Measurements from ENCODE around the gene PARD6A.

The PARD6A gene, protein sequence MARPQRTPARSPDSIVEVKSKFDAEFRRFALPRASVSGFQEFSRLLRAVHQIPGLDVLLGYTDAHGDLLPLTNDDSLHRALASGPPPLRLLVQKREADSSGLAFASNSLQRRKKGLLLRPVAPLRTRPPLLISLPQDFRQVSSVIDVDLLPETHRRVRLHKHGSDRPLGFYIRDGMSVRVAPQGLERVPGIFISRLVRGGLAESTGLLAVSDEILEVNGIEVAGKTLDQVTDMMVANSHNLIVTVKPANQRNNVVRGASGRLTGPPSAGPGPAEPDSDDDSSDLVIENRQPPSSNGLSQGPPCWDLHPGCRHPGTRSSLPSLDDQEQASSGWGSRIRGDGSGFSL

GRCh38 chr16:67660564-67661028 lies at the start of gene PARD6A:
PARD6A (plus strand) TSS chr16:67660960; CDS start chr16:67661039, 79 bp downstream.
- Histone ChIP-seq H2AFZ (ENCODE audit: low read length) (peak within 1 kb of the TSS; percentile 82), H3F3A (ENCODE audit: low read depth) (no peaks in the 10 kb centered on the region), H3K9ac (ENCODE audit: low read depth, low read length, poor library complexity, severe bottlenecking) (peak within 1 kb of the TSS; percentile 71), H3K9me2 (replicated peaks; ENCODE audit: low read depth, low read length) (no peaks in the 10 kb centered on the region), H3K9me3 (ENCODE audit: insufficient read depth, low read depth, low read length) (no peaks in the 10 kb centered on the region), H3K36me3 (ENCODE audit: insufficient read depth, low read length) (peaks cover 25% of the 10 kb centered on the region; the same call in 1 of the 2 replicates), H4K20me1 (ENCODE audit: insufficient read depth, low read length, poor library complexity, severe bottlenecking) (peaks cover 22% of the 10 kb centered on the region), H3K4me2 (ENCODE audit: low read depth, low read length, poor library complexity, severe bottlenecking) (peak within 1 kb of the TSS; percentile 72), H3K4me3 (ENCODE audit: low read length, poor library complexity, severe bottlenecking) (peak within 1 kb of the TSS; percentile 76), H3K4me1 (ENCODE audit: insufficient read depth, low read length, poor library complexity, severe bottlenecking) (peaks cover 9% of the 10 kb centered on the region), H3K27me3 (ENCODE audit: insufficient read depth, low read length, poor library complexity, severe bottlenecking) (no peaks in the 10 kb centered on the region), H3K79me2 (ENCODE audit: insufficient read depth, low read length) (peaks cover 15% of the 10 kb centered on the region; the same call in 1 of the 2 replicates)
- no peak for TF ChIP-seq EZH2phosphoT487 (IDR thresholded peaks at IDR 0.05; ENCODE audit: borderline replicate concordance)
- TF ChIP-seq, protein P1, sequence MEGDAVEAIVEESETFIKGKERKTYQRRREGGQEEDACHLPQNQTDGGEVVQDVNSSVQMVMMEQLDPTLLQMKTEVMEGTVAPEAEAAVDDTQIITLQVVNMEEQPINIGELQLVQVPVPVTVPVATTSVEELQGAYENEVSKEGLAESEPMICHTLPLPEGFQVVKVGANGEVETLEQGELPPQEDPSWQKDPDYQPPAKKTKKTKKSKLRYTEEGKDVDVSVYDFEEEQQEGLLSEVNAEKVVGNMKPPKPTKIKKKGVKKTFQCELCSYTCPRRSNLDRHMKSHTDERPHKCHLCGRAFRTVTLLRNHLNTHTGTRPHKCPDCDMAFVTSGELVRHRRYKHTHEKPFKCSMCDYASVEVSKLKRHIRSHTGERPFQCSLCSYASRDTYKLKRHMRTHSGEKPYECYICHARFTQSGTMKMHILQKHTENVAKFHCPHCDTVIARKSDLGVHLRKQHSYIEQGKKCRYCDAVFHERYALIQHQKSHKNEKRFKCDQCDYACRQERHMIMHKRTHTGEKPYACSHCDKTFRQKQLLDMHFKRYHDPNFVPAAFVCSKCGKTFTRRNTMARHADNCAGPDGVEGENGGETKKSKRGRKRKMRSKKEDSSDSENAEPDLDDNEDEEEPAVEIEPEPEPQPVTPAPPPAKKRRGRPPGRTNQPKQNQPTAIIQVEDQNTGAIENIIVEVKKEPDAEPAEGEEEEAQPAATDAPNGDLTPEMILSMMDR (conservative IDR thresholded peaks at IDR 0.05; ENCODE audit: low read length): no peak

- no peak overlapping the region for H3K9ac ChIP-seq (ENCODE audit: low read depth, low read length, poor library complexity, severe bottlenecking)
- TF ChIP-seq EZH2phosphoT487 (IDR thresholded peaks at IDR 0.05; ENCODE audit: borderline replicate concordance): no peak
- TF ChIP-seq, protein P1 (conservative IDR thresholded peaks at IDR 0.05; ENCODE audit: low read length): peak; percentile 52
- H3K36me3 ChIP-seq (ENCODE audit: insufficient read depth, low read length): peaks cover 84% of the 10 kb centered on the region
- no peak overlapping the region for H3K4me3 ChIP-seq (ENCODE audit: low read length, poor library complexity, severe bottlenecking)
- H3K27me3 ChIP-seq (ENCODE audit: insufficient read depth, low read length, poor library complexity, severe bottlenecking): no peaks in the 10 kb centered on the region
- H3K79me2 ChIP-seq (ENCODE audit: insufficient read depth, low read length): peaks cover 31% of the 10 kb centered on the region
- H3K4me2 ChIP-seq (ENCODE audit: low read depth, low read length, poor library complexity, severe bottlenecking): no peak overlapping the region
- peaks cover 22% of the 10 kb centered on the region for H4K20me1 ChIP-seq (ENCODE audit: insufficient read depth, low read length, poor library complexity, severe bottlenecking)
- no peaks in the 10 kb centered on the region for H3K4me1 ChIP-seq (ENCODE audit: insufficient read depth, low read length, poor library complexity, severe bottlenecking)
- H3K9me2 ChIP-seq (replicated peaks; ENCODE audit: low read depth, low read length): no peaks in the 10 kb centered on the region
- no peak overlapping the region for H2AFZ ChIP-seq (ENCODE audit: low read length)
- no peaks in the 10 kb centered on the region for H3K9me3 ChIP-seq (ENCODE audit: insufficient read depth, low read depth, low read length)
- H3F3A ChIP-seq (ENCODE audit: low read depth): no peaks in the 10 kb centered on the region
These were observed 47.0 kb upstream of the PARD6A start for GRCh38 chr16:67613808-67614207.

DNA sequence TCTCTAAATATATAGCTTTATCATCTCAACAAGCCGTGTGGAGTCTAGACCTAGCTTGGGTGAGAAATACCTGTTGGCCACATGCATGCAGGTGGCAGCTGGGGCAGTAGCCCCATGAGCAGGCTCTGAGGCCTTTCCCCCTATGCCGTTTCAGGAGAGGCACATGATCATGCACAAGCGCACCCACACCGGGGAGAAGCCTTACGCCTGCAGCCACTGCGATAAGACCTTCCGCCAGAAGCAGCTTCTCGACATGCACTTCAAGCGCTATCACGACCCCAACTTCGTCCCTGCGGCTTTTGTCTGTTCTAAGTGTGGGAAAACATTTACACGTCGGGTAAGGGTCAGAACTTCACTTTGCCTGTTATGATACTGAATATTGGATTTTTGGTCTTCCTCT lies 32.5 kb upstream of the PARD6A start:
- TF ChIP-seq, protein P1 (conservative IDR thresholded peaks at IDR 0.05; ENCODE audit: low read length): no peak
- no peak for TF ChIP-seq EZH2phosphoT487 (IDR thresholded peaks at IDR 0.05; ENCODE audit: borderline replicate concordance)
- Histone ChIP-seq H3K9ac (ENCODE audit: low read depth, low read length, poor library complexity, severe bottlenecking) (no peak overlapping the region), H3K36me3 (ENCODE audit: insufficient read depth, low read length) (peaks cover 86% of the 10 kb centered on the region; the same call in 1 of the 2 replicates), H4K20me1 (ENCODE audit: insufficient read depth, low read length, poor library complexity, severe bottlenecking) (peaks cover 1% of the 10 kb centered on the region), H3K4me3 (ENCODE audit: low read length, poor library complexity, severe bottlenecking) (no peak overlapping the region), H3K9me3 (ENCODE audit: insufficient read depth, low read depth, low read length) (no peaks in the 10 kb centered on the region), H2AFZ (ENCODE audit: low read length) (no peak overlapping the region), H3K4me1 (ENCODE audit: insufficient read depth, low read length, poor library complexity, severe bottlenecking) (no peaks in the 10 kb centered on the region), H3K27me3 (ENCODE audit: insufficient read depth, low read length, poor library complexity, severe bottlenecking) (no peaks in the 10 kb centered on the region), H3F3A (ENCODE audit: low read depth) (no peaks in the 10 kb centered on the region), H3K4me2 (ENCODE audit: low read depth, low read length, poor library complexity, severe bottlenecking) (no peak overlapping the region), H3K79me2 (ENCODE audit: insufficient read depth, low read length) (peaks cover 3% of the 10 kb centered on the region; the same call in 1 of the 2 replicates), H3K9me2 (replicated peaks; ENCODE audit: low read depth, low read length) (no peaks in the 10 kb centered on the region)

All from Loucy (cell line).